Frontal cortex (tissue), 4 donors: Measurements from ENCODE around the gene MACF1. TPM values are rescaled to one million over a fixed set of nuclear protein-coding genes. Genes with fewer than 3 reads are reported as not detected.
"Not testable (repeated sequence)": the region's sequence is repeated elsewhere in the genome, so short reads cannot be mapped to it uniquely, and the experiment has no call there.

ENCODE experiments used
- DNase-seq, 2 donors: peaks; one replicate each; pipeline ENCODE4 v3.0.0; 2012; ENCODE audit warnings: low spot score in 2 of 2
- FAIRE-seq: peaks from 2 replicates; lab custom pipeline; 2012; peaks lifted over from hg19 to GRCh38; lab: Jason Lieb, UNC
- total RNA-seq: library from RNA; depleted of rRNA; stranded (reverse); fragments of >200 nt; gene quantifications from one replicate; pipeline ENCODE4 v1.2.3, GENCODE V29; 2014
- donor health status: control.
- donor health status: control.
- donor health status: control.

MACF1 gene
- total RNA-seq, 1 donor from 2014 or later, result 306 TPM

DNA sequence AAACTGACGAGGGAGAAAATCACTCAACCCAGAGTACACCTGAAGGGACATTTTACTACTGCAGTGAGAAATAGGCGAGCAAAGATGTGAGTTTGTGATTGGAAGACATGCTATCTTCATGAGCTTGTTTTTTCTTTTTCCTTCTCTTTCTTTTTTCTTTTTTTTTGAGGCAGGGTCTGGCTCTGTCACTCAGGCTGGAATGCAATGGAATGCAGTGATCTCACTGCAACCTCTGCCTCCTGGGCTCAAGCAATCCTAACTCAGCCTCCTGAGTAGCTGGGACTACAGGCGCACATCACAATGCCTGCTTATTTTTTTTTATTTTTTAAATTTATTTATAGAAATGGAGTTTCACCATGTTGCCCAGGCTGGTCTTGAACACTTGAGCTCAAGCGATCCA is 312.3 kb downstream of the MACF1 start:
- not testable (repeated sequence) for DNase-seq, FAIRE-seq

DNA sequence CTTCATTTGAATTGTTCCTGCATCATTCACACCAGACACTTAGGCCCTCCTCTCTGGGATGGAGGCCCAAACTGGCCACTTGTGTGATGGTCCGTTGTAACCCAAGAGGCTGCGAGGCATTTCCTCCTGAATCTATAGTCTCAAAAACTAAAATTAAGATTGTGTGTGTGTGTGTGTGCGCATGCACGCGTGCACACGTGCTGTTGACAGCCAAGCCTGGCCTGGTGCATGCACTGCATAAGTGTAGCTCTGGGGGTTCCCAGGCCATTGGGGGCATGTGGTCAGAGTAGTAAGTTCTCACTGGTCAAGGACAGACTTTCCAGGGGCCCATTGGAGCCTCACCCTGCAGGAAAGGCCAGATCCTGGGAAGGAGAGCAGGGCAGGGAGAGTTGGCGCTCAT is 313.4 kb downstream of the MACF1 start:
- FAIRE-seq, DNase-seq: not testable (repeated sequence)

DNA sequence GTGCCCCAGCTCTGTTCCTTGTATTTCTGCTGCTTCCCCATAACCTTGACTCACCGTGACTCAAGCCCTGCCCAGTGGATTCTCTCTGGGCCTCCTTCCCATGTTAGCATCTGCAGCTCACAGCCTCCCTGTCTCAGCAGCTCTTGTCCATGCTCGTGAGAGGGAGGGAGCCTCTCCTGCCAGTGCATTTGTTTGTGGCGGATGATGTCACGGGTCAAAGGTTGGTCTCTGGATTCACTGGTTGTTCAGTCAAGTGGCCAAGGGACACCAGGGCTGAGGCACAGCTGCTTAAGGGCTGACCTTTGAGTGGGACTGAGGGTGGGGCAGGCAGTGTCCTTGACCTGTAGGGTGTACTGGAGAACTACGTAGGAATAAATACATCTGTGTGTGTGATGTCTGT is 314.9 kb downstream of the MACF1 start:
- not testable (repeated sequence) for DNase-seq, FAIRE-seq

DNA sequence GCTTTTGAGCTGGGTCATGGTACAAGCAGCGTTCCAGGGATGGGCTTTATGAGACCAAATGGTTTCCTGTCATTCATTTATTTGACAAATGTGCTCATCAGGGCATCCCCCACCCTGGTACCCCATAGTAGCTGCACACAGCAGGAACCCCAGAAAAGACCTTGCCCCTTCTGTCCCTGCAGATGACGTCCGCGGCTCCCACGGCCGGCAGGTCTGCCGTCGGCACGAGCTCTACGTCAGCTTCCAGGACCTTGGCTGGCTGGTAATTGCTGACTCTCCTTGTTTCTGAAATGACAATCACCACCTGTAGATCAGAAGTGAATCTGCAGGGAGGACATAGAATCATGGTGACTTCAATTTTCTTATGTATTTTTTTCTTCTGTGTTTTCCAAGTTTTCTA is 317.7 kb downstream of the MACF1 start:
- FAIRE-seq, DNase-seq: not testable (repeated sequence)

DNA sequence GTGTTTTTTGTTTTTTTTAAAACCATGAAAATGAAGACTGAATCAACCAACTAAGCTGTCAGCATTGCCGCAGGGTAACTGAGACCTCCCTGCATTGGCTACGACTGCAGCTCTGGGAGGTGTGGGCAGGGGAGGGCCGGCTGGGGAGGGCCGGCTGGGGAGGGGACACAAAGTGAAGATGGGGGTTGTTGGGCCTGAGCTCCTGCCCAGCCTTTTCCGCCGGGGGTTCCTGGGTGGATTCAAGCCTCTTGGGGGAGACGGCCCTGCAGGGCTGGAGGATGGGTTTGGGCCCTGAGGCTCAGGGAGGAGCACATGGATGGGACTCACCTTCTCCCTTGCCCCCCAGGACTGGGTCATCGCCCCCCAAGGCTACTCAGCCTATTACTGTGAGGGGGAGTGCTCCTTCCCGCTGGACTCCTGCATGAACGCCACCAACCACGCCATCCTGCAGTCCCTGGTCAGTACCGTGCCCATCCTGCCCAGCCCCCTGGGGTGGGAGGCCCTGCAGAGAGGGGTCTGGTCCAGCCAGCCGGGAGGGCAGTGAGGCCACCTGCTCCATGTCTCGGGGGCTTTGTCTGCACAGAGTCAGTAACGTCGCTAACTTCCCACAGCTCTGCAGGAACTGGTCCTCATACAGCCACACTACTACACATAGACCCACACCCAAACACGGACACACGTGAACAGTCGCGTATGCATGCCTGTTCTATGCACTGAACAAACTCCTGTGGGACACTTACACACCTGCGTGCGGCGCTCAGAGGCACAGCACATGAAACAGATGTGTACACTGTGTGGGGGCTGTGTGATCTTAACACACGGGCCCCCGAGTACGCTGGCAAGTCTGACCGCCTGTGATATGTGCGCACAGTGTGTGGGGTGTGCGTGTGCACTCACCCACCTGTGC is 318.4 kb downstream of the MACF1 start:
- FAIRE-seq, result no peak

DNA sequence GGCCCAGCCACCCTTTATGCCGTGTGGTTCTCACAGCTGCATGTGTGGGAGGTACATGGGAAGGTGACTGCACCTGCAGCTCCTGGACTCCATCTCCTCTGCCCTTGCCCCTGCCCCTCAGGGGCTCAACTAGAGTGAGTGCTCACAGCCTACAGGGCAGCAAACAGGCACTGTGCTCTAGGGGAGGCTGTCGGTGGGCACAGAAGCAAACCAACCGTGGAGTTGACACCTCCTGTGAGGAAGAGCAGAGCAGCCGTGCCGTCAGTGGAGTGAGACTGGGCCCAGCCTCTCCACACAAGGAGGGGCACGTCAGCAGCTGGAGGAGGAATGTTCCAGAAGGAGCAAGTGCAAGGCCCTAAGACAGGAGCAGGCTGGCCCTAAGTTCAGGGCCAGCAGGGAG is 319.7 kb downstream of the MACF1 start:
- DNase-seq (no peak), FAIRE-seq (no peak)

More for the DNA sequence above, 318.4 kb downstream of the MACF1 start:
- no peak for DNase-seq

DNA sequence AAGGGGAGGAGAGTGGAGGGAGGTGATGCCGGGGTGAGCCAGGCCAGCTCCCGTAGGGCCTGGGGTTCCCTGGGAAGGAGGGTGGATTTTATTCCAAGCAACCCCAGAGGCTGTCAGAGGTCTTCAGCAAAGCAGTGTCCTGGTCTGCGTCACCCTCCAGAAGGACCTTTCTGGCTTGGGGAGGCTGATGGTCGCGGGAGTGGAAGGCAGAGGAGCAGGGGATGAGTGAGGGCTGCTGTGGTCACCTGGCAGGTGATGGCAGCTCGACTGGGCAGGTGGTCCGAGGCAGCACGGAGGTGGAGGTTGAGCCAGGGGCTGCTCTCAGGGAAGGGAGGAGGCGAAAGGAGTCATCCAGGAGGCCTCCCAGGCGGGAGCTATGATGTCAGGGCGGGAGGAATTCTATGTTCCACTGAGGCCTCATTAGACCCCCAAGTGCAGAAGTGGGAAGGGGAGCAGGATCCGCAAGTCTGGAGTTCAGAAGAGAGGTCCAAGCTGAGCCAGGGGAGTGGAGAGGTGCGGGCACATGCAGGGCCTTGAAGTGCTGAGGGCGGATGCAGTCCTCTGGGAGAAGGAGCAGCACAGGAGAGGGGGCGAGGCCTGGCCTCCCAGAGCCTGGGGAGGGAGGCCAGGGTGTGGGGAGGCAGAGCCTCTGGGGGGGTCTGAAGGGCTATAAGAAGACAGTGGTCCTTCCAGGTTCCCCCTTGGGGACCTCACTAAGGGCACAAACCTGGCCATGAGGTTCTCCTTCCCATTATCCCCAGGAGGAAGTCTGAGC is 320.3 kb downstream of the MACF1 start:
- DNase-seq, result no peak
- no peak for FAIRE-seq

DNA sequence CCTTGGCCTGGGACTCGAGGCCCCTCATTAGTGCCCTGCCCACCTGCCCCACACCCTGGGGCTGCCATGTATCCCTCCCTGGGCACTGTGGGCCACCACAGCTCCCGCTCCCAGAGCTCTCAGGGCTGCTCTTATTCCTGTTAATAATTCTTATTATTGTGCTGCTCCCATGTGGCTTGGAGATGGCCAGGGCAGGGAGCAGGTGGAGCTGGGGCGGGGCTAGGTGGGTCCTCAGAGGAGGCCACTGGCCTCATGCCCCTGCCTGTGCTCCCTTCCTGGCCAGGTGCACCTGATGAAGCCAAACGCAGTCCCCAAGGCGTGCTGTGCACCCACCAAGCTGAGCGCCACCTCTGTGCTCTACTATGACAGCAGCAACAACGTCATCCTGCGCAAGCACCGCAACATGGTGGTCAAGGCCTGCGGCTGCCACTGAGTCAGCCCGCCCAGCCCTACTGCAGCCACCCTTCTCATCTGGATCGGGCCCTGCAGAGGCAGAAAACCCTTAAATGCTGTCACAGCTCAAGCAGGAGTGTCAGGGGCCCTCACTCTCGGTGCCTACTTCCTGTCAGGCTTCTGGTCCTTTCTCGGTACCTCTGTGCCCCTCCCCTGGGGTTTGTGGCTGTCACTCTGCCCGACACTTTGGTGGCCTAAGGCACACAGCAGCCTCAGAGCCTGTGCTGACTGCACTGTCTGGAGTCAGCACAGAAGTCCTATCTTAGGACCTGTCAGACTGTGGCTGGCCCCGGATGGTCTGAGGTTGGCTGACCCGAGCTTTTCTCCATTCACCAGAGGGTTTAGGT is 321.1 kb downstream of the MACF1 start:
- no peak for FAIRE-seq
- DNase-seq, result no peak

DNA sequence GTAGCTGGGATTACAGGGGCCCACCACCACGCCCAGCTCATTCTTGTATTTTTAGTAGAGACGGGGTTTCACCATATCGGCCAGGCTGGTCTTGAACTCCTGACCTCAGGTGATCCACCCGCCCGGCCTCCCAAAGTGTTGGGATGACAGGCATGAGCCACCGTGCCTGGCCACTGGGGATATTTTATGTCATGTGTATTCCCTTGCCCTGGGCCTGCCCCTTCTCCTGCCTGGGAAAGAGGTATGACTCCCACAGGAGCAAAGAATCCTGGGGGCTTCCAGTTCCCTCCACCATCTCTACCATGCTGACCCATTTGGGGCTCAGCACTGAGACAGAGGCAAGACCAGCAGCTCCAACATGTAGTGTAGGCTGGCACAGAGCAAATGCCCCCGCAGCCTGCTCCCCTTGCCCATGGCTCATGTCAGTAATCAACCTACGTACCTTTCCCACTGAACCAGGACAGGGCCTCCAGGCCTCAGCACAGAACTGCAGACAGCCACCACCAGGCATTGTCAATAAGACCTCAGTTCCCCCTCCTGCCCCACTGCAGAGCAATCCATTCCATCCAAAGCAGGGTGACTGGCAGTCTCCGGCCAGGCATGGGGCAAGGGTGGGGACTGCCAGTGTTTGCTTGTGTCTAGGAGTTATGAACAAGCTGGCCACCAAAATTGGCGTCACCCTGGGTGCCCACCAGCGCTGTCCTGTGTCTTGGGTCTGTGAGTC is 322.1 kb downstream of the MACF1 start:
- FAIRE-seq, result no peak
- DNase-seq, result no peak

DNA sequence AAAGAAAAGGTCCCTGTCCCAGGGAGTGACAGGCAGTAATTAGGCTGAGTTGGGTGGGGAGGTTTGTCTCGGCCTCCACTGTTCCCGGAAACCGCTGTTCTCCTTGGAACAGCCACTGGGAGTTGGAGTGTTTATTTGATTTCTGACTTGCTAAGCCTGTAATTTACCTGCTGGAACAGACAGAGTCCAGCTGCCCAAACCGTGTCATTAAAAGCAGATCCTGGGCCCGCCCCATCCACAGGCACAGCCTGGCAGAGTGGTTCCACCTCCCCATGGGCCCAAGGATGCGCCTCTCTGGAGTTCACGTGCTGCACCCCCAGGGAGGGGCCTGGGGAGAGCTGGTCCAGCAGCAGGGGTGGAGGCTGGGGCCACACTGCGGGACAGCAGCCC is 322.7 kb downstream of the MACF1 start:
- not testable (repeated sequence) for FAIRE-seq

DNA sequence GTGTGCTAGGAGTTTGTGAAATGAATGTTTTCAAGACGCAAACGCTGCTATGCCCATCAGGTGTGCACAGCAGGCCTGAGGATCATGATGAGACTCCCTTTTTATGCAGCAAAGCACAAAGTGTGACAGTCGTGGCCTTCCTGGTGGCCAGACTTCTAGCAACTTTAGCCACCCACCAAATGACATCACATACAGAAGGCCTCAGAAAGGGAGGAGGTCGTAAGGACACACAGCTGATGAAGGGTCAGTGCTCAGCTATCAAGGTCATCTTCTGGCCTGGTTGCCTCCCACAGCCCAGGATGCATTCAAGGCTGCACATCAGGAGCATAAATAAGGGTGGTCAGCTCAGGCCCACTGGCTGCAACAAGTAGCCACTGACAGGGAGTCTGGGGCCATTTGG is 323.6 kb downstream of the MACF1 start:
- DNase-seq (no peak), FAIRE-seq (no peak)

More for the DNA sequence above, 322.7 kb downstream of the MACF1 start:
- DNase-seq, result not testable (repeated sequence)

DNA sequence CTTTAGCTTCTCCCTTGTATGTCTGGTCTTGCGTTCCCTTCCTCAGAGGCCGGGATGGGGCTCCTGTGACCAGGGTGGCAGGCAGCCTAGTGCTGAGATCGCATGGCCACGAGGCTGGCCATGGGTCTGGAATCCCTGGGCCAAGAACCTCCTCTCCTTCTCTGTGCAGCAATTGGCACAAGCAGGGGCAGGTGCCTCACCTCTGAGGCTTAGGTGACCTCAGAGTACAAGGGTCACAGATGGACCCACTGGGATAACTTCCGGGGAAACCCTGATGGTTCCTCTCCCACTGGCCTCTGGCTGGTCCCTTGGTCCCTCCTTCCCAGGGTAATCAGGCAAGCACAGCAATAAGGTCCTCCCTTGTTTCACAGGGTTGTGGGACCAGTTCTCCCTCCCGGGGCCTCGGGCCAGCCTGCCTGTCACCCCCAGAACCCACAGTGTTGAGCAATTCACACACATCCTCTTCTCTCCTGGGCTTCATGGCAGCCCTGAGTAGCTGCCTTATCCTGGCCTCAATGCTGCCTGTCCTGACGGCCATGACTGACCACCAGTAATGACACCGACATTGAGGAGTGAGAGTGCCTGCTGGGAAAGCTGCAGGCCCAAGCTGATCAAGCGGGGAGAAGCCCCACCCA is 325.5 kb downstream of the MACF1 start:
- FAIRE-seq, result no peak
- no peak for DNase-seq

DNA sequence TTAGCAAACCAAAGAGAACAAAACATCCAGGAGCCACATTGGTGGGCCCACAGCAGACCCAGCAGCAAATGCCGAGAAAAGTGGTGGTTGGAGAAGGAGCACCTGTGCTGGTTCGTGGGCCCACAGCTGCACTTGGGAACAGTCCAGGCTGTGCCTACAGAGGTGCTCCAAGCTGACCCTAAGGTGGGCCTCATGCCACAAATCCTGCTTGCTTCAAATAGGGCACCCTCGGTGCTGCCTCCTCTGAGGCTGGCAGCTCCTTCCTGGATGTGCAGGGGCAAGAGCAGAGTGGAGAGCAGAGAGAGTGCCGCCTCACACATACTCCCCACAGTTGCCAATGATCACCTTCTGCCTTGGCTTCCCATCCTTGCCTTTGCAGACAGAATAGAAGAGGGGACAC is 327.0 kb downstream of the MACF1 start:
- DNase-seq, result no peak
- FAIRE-seq, result no peak

DNA sequence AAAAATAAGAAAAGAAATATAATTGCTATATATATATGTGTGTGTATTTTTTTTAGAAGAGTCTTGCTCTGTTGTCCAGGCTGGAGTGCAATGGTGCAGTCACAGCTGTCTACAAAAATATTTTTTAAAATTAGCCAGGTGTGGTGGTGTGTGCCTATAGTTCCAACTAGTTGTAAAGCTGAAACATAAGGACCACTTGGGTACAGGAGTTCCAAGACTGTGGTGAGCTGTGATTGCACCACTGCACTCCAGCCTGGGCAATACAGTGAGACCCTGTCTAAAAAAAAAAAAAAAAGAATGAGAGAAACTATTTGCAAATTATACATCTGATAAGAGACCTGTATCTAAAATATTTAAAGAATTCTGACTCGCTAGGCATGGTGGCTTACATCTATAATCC is 328.9 kb downstream of the MACF1 start:
- FAIRE-seq (no peak), DNase-seq (no peak)

Other genes with a start within 250 kb of the MACF1 start
- 55.0 TPM for gene AKIRIN1, start 213.4 kb upstream of the MACF1 start, total RNA-seq
- 337 TPM for gene NDUFS5, start 178.3 kb upstream of the MACF1 start, total RNA-seq